Natural killer cell treated with Interleukin-12 subunit alpha and Interleukin-12 subunit beta and Interleukin-15 and Interleukin-18, amount 100 ng/mL, for 72 hours (primary cell): ENCODE measurements around the gene HNRNPH3. TPM values are rescaled to one million over a fixed set of nuclear protein-coding genes. Genes with fewer than 3 reads are reported as not detected.
A peak's percentile ranks its signal among the peaks of the same experiment; 100 is the strongest.
"Not testable (repeated sequence)": the region's sequence is repeated elsewhere in the genome, so short reads cannot be mapped to it uniquely, and the experiment has no call there.

ENCODE experiments used
- ATAC-seq, 2 donors: fragments of 150-1000 bp; cut with Tn5 transposase in 1 of 2; sonication (Bioruptor Pico), chemical (Tn5 transposase) in 1 of 2; 2 replicates each; pipeline ENCODE4 v1.10.0; 2021
- DNase-seq: peaks from one replicate; pipeline ENCODE4 v3.0.0; 2022; ENCODE audit warnings: low spot score
- H3K27ac Mint-ChIP-seq, 2 donors: 1 replicate in 1 of 2; 2 replicates in 1 of 2; pipeline ENCODE4 v1.8.0; 2022; ENCODE audit warnings: mixed read lengths in 2 of 2, mild to moderate bottlenecking in 1 of 2, moderate library complexity in 1 of 2
- H3K27me3 Mint-ChIP-seq, 2 donors: 1 replicate in 1 of 2; 2 replicates in 1 of 2; pipeline ENCODE4 v1.8.0; 2022; ENCODE audit warnings: mixed read lengths in 2 of 2
- H3K36me3 Mint-ChIP-seq: one replicate; pipeline ENCODE4 v1.8.0; 2022; ENCODE audit warnings: mixed read lengths
- H3K4me1 Mint-ChIP-seq, 2 donors: 1 replicate in 1 of 2; 2 replicates in 1 of 2; pipeline ENCODE4 v1.8.0; 2022; ENCODE audit warnings: low read depth in 2 of 2, mixed read lengths in 2 of 2, mild to moderate bottlenecking in 1 of 2
- H3K4me3 Mint-ChIP-seq: one replicate; pipeline ENCODE4 v1.8.0; 2022; ENCODE audit warnings: mixed read lengths
- H3K9me3 Mint-ChIP-seq: 2 replicates; pipeline ENCODE4 v1.8.0; 2022; ENCODE audit warnings: mixed read lengths
- total RNA-seq, 2 donors: library from RNA; stranded (reverse); gene quantifications; one replicate each; pipeline ENCODE4 v1.2.3, GENCODE V29; 2022

Gene HNRNPH3
- total RNA-seq, 2 donors from 2014 or later, result 113 to 156 TPM

GRCh38 chr10:68315582-68315981 lies 16.3 kb upstream of the HNRNPH3 start:
- H3K27me3 Mint-ChIP-seq, result peaks cover 0 to 2% of the 10 kb centered on the region in 2 donors
- peaks cover 8% of the 10 kb centered on the region for H3K9me3 Mint-ChIP-seq
- no peak for ATAC-seq
- no peak overlapping the region for H3K4me3 Mint-ChIP-seq
- peaks cover 3 to 5% of the 10 kb centered on the region in 2 donors for H3K4me1 Mint-ChIP-seq
- DNase-seq, result no peak
- no peak overlapping the region for H3K27ac Mint-ChIP-seq
- H3K36me3 Mint-ChIP-seq, result peaks cover 18% of the 10 kb centered on the region

GRCh38 chr10:68318331-68319059 lies 13.4 kb upstream of the HNRNPH3 start:
- H3K4me3 Mint-ChIP-seq, result no peak overlapping the region
- DNase-seq (no peak), ATAC-seq (no peak)
- H3K4me1 Mint-ChIP-seq, result peaks cover 3 to 5% of the 10 kb centered on the region in 2 donors
- peaks cover 8% of the 10 kb centered on the region for H3K9me3 Mint-ChIP-seq
- H3K27ac Mint-ChIP-seq, result no peak overlapping the region
- peaks cover 18% of the 10 kb centered on the region for H3K36me3 Mint-ChIP-seq
- H3K27me3 Mint-ChIP-seq, result peaks cover 0 to 2% of the 10 kb centered on the region in 2 donors

- not testable (repeated sequence) for H3K36me3 Mint-ChIP-seq, H3K9me3 Mint-ChIP-seq, ATAC-seq, H3K4me1 Mint-ChIP-seq, DNase-seq, H3K27ac Mint-ChIP-seq, H3K27me3 Mint-ChIP-seq, H3K4me3 Mint-ChIP-seq
These were observed 7.5 kb upstream of the HNRNPH3 start for GRCh38 chr10:68324396-68324795.

GRCh38 chr10:68327889-68328786 lies 3.7 kb upstream of the HNRNPH3 start:
- ATAC-seq (no peak), DNase-seq (no peak)
- Mint-ChIP-seq H3K4me1 (peaks cover 17 to 20% of the 10 kb centered on the region in 2 donors), H3K9me3 (no peaks in the 10 kb centered on the region), H3K27ac (peak overlapping the region; percentile 23 to 41), H3K36me3 (peaks cover 5% of the 10 kb centered on the region), H3K27me3 (peaks cover 4 to 6% of the 10 kb centered on the region in 2 donors), H3K4me3 (peak overlapping the region; percentile 49)

- no peak overlapping the region for H3K4me3 Mint-ChIP-seq
- no peak for DNase-seq
- peaks cover 14% of the 10 kb centered on the region for H3K36me3 Mint-ChIP-seq
- no peaks in the 10 kb centered on the region for H3K9me3 Mint-ChIP-seq
- no peak overlapping the region for H3K27ac Mint-ChIP-seq
- ATAC-seq, result no peak
- peaks cover 4 to 6% of the 10 kb centered on the region in 2 donors for H3K27me3 Mint-ChIP-seq
- H3K4me1 Mint-ChIP-seq, result peaks cover 27 to 29% of the 10 kb centered on the region in 2 donors
These were observed 2.4 kb upstream of the HNRNPH3 start for GRCh38 chr10:68329506-68329861.

- no peak for ATAC-seq
- peaks cover 4 to 6% of the 10 kb centered on the region in 2 donors for H3K27me3 Mint-ChIP-seq
- H3K4me1 Mint-ChIP-seq, result peaks cover 36 to 44% of the 10 kb centered on the region in 2 donors
- peaks cover 17% of the 10 kb centered on the region for H3K36me3 Mint-ChIP-seq
- peak overlapping the region; percentile 94 for H3K4me3 Mint-ChIP-seq
- no peaks in the 10 kb centered on the region for H3K9me3 Mint-ChIP-seq
- H3K27ac Mint-ChIP-seq, result peak overlapping the region; percentile 95 to 98
- no peak for DNase-seq
These were observed 911 bp upstream of the HNRNPH3 start for GRCh38 chr10:68330852-68331454.

- Mint-ChIP-seq H3K9me3 (no peaks in the 10 kb centered on the region), H3K27ac (peak within 1 kb of the TSS; percentile 95 to 98), H3K4me1 (peaks cover 49 to 59% of the 10 kb centered on the region in 2 donors), H3K27me3 (peaks cover 4 to 6% of the 10 kb centered on the region in 2 donors), H3K36me3 (peaks cover 28% of the 10 kb centered on the region), H3K4me3 (peak within 1 kb of the TSS; percentile 94)
- DNase-seq, result peak; percentile 65
- ATAC-seq, result peak; percentile 22 to 36
These were observed 594 bp downstream of the HNRNPH3 start, which contains the start of gene PBLD for GRCh38 chr10:68332259-68333057. TSS of gene PBLD (minus strand) at chr10:68332928. CDS start at chr10:68306844, 26,084 bp downstream.

- Mint-ChIP-seq H3K36me3 (peaks cover 32% of the 10 kb centered on the region), H3K27ac (peak overlapping the region; percentile 95 to 98), H3K4me1 (peaks cover 54 to 64% of the 10 kb centered on the region in 2 donors), H3K9me3 (no peaks in the 10 kb centered on the region), H3K27me3 (peaks cover 4 to 6% of the 10 kb centered on the region in 2 donors), H3K4me3 (peak overlapping the region; percentile 94)
- no peak for DNase-seq
- ATAC-seq, result no peak
These were observed 1.2 kb downstream of the HNRNPH3 start for GRCh38 chr10:68333058-68333395.

GRCh38 chr10:68333440-68334431 lies 1.9 kb downstream of the HNRNPH3 start:
- Mint-ChIP-seq H3K4me1 (peaks cover 53 to 64% of the 10 kb centered on the region in 2 donors), H3K36me3 (peaks cover 39% of the 10 kb centered on the region), H3K4me3 (peak overlapping the region; percentile 94)

GRCh38 chr10:68334672-68335467 lies 3.0 kb downstream of the HNRNPH3 start:
- H3K4me1 Mint-ChIP-seq, result peaks cover 53 to 67% of the 10 kb centered on the region in 2 donors
- no peaks in the 10 kb centered on the region for H3K27me3 Mint-ChIP-seq
- no peaks in the 10 kb centered on the region for H3K9me3 Mint-ChIP-seq
- DNase-seq (no peak), ATAC-seq (no peak)
- peak overlapping the region; percentile 94 for H3K4me3 Mint-ChIP-seq
- H3K27ac Mint-ChIP-seq, result peak overlapping the region; percentile 95 to 98
- peaks cover 50% of the 10 kb centered on the region for H3K36me3 Mint-ChIP-seq

More at GRCh38 chr10:68333440-68334431, 1.9 kb downstream of the HNRNPH3 start:
- DNase-seq (no peak), ATAC-seq (no peak)
- H3K9me3 Mint-ChIP-seq, result no peaks in the 10 kb centered on the region
- H3K27me3 Mint-ChIP-seq, result no peaks in the 10 kb centered on the region
- H3K27ac Mint-ChIP-seq, result peak overlapping the region; percentile 95 to 98

- H3K9me3 Mint-ChIP-seq, result no peaks in the 10 kb centered on the region
- no peak for ATAC-seq
- H3K36me3 Mint-ChIP-seq, result peaks cover 67% of the 10 kb centered on the region
- peak overlapping the region; percentile 95 to 98 for H3K27ac Mint-ChIP-seq
- H3K4me3 Mint-ChIP-seq, result peak overlapping the region; percentile 94
- peaks cover 47 to 68% of the 10 kb centered on the region in 2 donors for H3K4me1 Mint-ChIP-seq
- no peaks in the 10 kb centered on the region for H3K27me3 Mint-ChIP-seq
- no peak for DNase-seq
These were observed 5.0 kb downstream of the HNRNPH3 start for GRCh38 chr10:68336754-68337351.
